ENCODE measurements around the gene TWIST2.

TWIST2 gene

GRCh38 chr2:238939521-238940403 is 91.9 kb downstream of the TWIST2 start:
- no peak for DNase-seq (ENCODE audit: low spot score)

GRCh38 chr2:238940806-238941205 is 92.9 kb downstream of the TWIST2 start:
- no peak for DNase-seq (ENCODE audit: low spot score)

- no peak for DNase-seq (ENCODE audit: low spot score)
Measured at GRCh38 chr2:238941262-238941792, 93.4 kb downstream of the TWIST2 start.

GRCh38 chr2:238942080-238942725 is 94.3 kb downstream of the TWIST2 start:
- DNase-seq (ENCODE audit: low spot score), result no peak

GRCh38 chr2:238942726-238943300 is 94.9 kb downstream of the TWIST2 start:
- no peak for DNase-seq (ENCODE audit: low spot score)

GRCh38 chr2:238943338-238944067 is 95.6 kb downstream of the TWIST2 start:
- DNase-seq (ENCODE audit: low spot score), result no peak

- DNase-seq (ENCODE audit: low spot score), result peak; percentile 21
Measured at GRCh38 chr2:238945433-238946150, 97.7 kb downstream of the TWIST2 start.

- no peak for DNase-seq (ENCODE audit: low spot score)
Measured at GRCh38 chr2:238946318-238947242, 98.7 kb downstream of the TWIST2 start.

- DNase-seq (ENCODE audit: low spot score), result no peak
Measured at GRCh38 chr2:238947243-238947760, 99.4 kb downstream of the TWIST2 start.

- DNase-seq (ENCODE audit: low spot score), result no peak
Measured at GRCh38 chr2:238947920-238948710, 100.2 kb downstream of the TWIST2 start.

- no peak for DNase-seq (ENCODE audit: low spot score)
Measured at GRCh38 chr2:238948765-238949641, 101.1 kb downstream of the TWIST2 start.

- no peak for DNase-seq (ENCODE audit: low spot score)
Measured at GRCh38 chr2:238949710-238950345, 101.9 kb downstream of the TWIST2 start.

GRCh38 chr2:238950551-238950950 is 102.7 kb downstream of the TWIST2 start:
- no peak for DNase-seq (ENCODE audit: low spot score)

- DNase-seq (ENCODE audit: low spot score), result no peak
Measured at GRCh38 chr2:238952261-238952919, 104.5 kb downstream of the TWIST2 start.

GRCh38 chr2:238954841-238955591 is 107.1 kb downstream of the TWIST2 start:
- DNase-seq (ENCODE audit: low spot score), result no peak

Measured in germinal center (tissue), 1 donor.